Posterior vena cava (tissue), 2 donors: ENCODE measurements around the gene NOL7. TPM values are rescaled to one million over a fixed set of nuclear protein-coding genes. Genes with fewer than 3 reads are reported as not detected.

Experiments used
- total RNA-seq, 2 donors: library from RNA; stranded (reverse); fragmentation: NEBNext Ultra II Directional; extraction: Animal tissue kit (Norgen Biotek cat#: 25700); gene quantifications; one replicate each; pipeline ENCODE4 v1.2.1, GENCODE V29; 2021
- donor health status: DM: yes; HTN: yes; CAD: no.
- donor health status: DM: yes; HTN: yes; CAD: no.

The NOL7 gene
- total RNA-seq, 2 donors from 2014 or later: 46.8 to 55.5 TPM

Other genes starting within 250 kb of the NOL7 start
- 10 to 100 TPM; 16.8 to 20.4 TPM for gene GFOD1, start 127.7 kb upstream of the NOL7 start, total RNA-seq
- 10 to 100 TPM in 1 of 2 donors, 1 to 10 TPM in 1; 8.9 to 11.7 TPM for gene SIRT5, start 40.7 kb upstream of the NOL7 start, total RNA-seq
- gene RANBP9, start 96.5 kb downstream of the NOL7 start, total RNA-seq: 10 to 100 TPM; 33.9 to 36.9 TPM
- 10 to 100 TPM; 14.3 to 24.2 TPM for gene MCUR1, start 199.2 kb downstream of the NOL7 start, total RNA-seq